ENCODE results near the gene EVC2.

DNA sequence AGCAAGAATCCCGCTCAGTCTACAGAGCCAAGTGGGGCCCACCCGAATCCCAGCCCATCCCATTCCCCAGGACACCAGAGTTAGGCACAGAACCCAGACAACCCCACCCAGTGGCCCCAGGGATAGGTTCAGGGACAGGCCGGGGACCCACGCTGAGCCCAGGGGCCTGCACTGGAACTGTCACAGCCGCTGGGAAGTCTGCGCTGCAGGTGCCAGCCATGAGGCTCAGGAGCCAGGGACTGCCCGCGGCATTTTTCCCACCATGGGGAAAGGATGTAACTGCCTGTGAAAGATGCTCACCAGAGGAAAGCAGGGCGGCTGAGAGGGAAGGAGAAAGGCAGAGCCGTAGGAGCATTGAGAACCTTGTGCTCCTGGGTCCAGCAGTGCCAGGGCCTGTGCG is 12.0 kb downstream of the EVC2 start:
- TF ChIP-seq CTCF (IDR thresholded peaks at IDR 0.05) (no peak), ZFX (IDR thresholded peaks at IDR 0.05; ENCODE audit: borderline replicate concordance) (no peak)

All from 22Rv1 (cell line).